ENCODE results near the gene LEFTY1. TPM values are rescaled to one million over a fixed set of nuclear protein-coding genes. Genes with fewer than 3 reads are reported as not detected.

LEFTY1 gene
- total and polyA plus RNA-seq, 3 donors from 2014 or later: 0.63 to 0.90 (median 0.87) TPM

- H3K36me3 ChIP-seq (ENCODE audit: low read depth, missing control alignments): no peaks in the 10 kb centered on the region
- 95 to 97% methylated on average over 5 of the region's 5 CpGs for WGBS, 2 donors
- no peak for DNase-seq
- intact Hi-C loops (cut with DNase I; ENCODE audit: low total_unique reads): no loop called here
- H3K27ac ChIP-seq: no peak overlapping the region
- no peaks in the 10 kb centered on the region for H3K9me3 ChIP-seq
- no peaks in the 10 kb centered on the region for H3K4me1 ChIP-seq
- H3K4me3 ChIP-seq: no peak overlapping the region
- H3K27me3 ChIP-seq: no peaks in the 10 kb centered on the region
- TF ChIP-seq POLR2A (IDR thresholded peaks at IDR 0.05): no peak
- TF ChIP-seq, protein P1, sequence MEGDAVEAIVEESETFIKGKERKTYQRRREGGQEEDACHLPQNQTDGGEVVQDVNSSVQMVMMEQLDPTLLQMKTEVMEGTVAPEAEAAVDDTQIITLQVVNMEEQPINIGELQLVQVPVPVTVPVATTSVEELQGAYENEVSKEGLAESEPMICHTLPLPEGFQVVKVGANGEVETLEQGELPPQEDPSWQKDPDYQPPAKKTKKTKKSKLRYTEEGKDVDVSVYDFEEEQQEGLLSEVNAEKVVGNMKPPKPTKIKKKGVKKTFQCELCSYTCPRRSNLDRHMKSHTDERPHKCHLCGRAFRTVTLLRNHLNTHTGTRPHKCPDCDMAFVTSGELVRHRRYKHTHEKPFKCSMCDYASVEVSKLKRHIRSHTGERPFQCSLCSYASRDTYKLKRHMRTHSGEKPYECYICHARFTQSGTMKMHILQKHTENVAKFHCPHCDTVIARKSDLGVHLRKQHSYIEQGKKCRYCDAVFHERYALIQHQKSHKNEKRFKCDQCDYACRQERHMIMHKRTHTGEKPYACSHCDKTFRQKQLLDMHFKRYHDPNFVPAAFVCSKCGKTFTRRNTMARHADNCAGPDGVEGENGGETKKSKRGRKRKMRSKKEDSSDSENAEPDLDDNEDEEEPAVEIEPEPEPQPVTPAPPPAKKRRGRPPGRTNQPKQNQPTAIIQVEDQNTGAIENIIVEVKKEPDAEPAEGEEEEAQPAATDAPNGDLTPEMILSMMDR (IDR thresholded peaks at IDR 0.05): no peak
Measured at GRCh38 chr1:225863167-225863566, 25.8 kb downstream of the LEFTY1 start.

- TF ChIP-seq, protein P1 (IDR thresholded peaks at IDR 0.05): no peak
- TF ChIP-seq POLR2A (IDR thresholded peaks at IDR 0.05): no peak
- no peak overlapping the region for H3K4me3 ChIP-seq
- H3K36me3 ChIP-seq (ENCODE audit: low read depth, missing control alignments): no peaks in the 10 kb centered on the region
- H3K27ac ChIP-seq: no peak overlapping the region
- no peaks in the 10 kb centered on the region for H3K27me3 ChIP-seq
- no peaks in the 10 kb centered on the region for H3K4me1 ChIP-seq
- 89 to 90% methylated on average over 12 to 13 of the region's 13 CpGs for WGBS, 2 donors
- H3K9me3 ChIP-seq: no peaks in the 10 kb centered on the region
- DNase-seq: no peak
- intact Hi-C loops (cut with DNase I; ENCODE audit: low total_unique reads): no loop called here
Measured at GRCh38 chr1:225862581-225862950, 26.4 kb downstream of the LEFTY1 start.

GRCh38 chr1:225861834-225862580 is 26.9 kb downstream of the LEFTY1 start:
- TF ChIP-seq POLR2A (IDR thresholded peaks at IDR 0.05): no peak
- TF ChIP-seq, protein P1 (IDR thresholded peaks at IDR 0.05): no peak
- 75 to 90% methylated on average over 5 to 13 of the region's 13 CpGs for WGBS, 2 donors
- H3K36me3 ChIP-seq (ENCODE audit: low read depth, missing control alignments): no peaks in the 10 kb centered on the region
- H3K9me3 ChIP-seq: no peaks in the 10 kb centered on the region
- no peak overlapping the region for H3K4me3 ChIP-seq
- no peak overlapping the region for H3K27ac ChIP-seq
- H3K27me3 ChIP-seq: no peaks in the 10 kb centered on the region
- intact Hi-C loops (cut with DNase I; ENCODE audit: low total_unique reads): no loop called here
- no peak for DNase-seq
- no peaks in the 10 kb centered on the region for H3K4me1 ChIP-seq

DNA sequence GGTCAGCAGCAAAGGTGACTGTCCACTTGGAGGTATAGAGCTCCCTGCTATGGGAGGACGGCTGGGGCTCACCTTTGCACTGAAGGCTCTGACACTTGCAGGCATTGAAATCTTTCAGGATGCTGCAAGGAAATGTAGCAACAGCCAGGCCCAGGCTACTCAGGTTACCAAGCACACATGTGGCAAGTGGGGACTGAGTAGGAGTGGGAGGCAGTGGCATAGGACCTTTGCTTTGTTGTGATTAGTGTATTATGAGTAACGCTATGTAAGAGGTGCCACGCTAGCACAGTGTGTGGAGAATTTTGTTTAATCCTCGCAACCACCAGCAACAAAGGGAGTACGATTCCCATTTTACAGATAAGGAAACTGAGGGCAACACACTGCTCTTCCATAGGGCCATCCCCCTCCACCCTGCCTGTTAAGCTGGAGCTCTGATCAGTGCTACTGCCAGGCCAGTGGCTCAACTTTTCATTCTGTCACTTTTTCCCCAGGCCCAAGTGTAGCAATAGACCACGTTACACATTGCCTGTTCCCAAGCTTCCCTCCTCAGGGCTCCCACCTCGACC is 28.0 kb downstream of the LEFTY1 start:
- TF ChIP-seq POLR2A (IDR thresholded peaks at IDR 0.05): no peak
- TF ChIP-seq, protein P1 (IDR thresholded peaks at IDR 0.05): no peak
- DNase-seq: no peak
- no peaks in the 10 kb centered on the region for H3K36me3 ChIP-seq (ENCODE audit: low read depth, missing control alignments)
- no peaks in the 10 kb centered on the region for H3K27me3 ChIP-seq
- H3K4me3 ChIP-seq: no peak overlapping the region
- no peaks in the 10 kb centered on the region for H3K9me3 ChIP-seq
- WGBS, 2 donors: 85 to 95% methylated on average over 7 of the region's 7 CpGs
- H3K27ac ChIP-seq: no peak overlapping the region
- intact Hi-C loops (cut with DNase I; ENCODE audit: low total_unique reads): no loop called here
- no peaks in the 10 kb centered on the region for H3K4me1 ChIP-seq

DNA sequence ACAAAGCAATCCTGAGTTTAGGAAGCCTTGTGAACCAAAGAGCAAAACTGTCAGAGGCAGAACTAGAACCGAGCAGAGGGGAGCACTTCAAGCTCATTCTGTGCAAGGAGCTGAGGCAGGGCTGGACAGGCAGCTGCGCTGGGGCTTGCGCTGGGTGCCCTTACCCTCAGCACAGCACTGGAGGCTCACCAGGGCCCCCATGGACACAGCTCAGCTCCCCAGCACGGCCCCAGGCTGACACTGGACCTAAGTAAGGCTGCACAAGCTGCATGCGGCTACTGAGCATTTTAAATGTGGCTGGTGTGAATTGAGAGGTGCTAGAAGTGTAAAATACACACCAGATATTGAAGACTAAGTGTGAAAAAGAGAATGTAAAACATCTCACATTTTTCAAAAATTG is 28.8 kb downstream of the LEFTY1 start:
- Histone ChIP-seq H3K36me3 (ENCODE audit: low read depth, missing control alignments) (no peaks in the 10 kb centered on the region), H3K4me3 (no peak overlapping the region), H3K27ac (no peak overlapping the region), H3K27me3 (no peaks in the 10 kb centered on the region), H3K4me1 (no peaks in the 10 kb centered on the region), H3K9me3 (no peaks in the 10 kb centered on the region)
- no peak for TF ChIP-seq POLR2A (IDR thresholded peaks at IDR 0.05)
- TF ChIP-seq, protein P1 (IDR thresholded peaks at IDR 0.05): no peak
- intact Hi-C loops (cut with DNase I; ENCODE audit: low total_unique reads): no loop called here
- no peak for DNase-seq
- 86 to 95% methylated on average over 5 of the region's 5 CpGs for WGBS, 2 donors
